K562 (cell line): Measurements from ENCODE around the gene ADAP1. TPM values are rescaled to one million over a fixed set of nuclear protein-coding genes. Genes with fewer than 3 reads are reported as not detected.
A peak's percentile ranks its signal among the peaks of the same experiment; 100 is the strongest.

Experiments
- ATAC-seq: fragments of 200-7000 bp; cut with Tn5 transposase; 3 replicates; pipeline ENCODE4 v1.9.1; 2020; ENCODE audit warnings: moderate library complexity
- BruUV-seq: library from RNA; stranded (reverse); fragments of 400-500 nt; replicated peaks from 2 replicates; lab custom pipeline; 2021; lab: Mats Ljungman, UMichigan
- CTCF ChIA-PET: fragments of 300-600 bp; formaldehyde crosslinking; extraction: SDS; loops from one replicate; lab custom pipeline; 2021; ENCODE audit warnings: low intra/inter-chr PET ratio; lab: Yijun Ruan, JAX
- POLR2A ChIA-PET: fragments of 300-600, 350-650 bp; sonication (Branson Sonifier 250); formaldehyde crosslinking; extraction: SDS; loops from one replicate; lab custom pipeline; 2021; ENCODE audit warnings: antibody characterized with exemption, inconsistent platforms; lab: Yijun Ruan, JAX
- DNase-seq, 4 experiments: peaks; one replicate each; pipeline versions ENCODE4 v3.0.0 to v3.0.0-alpha.2; 2011 to 2018; ENCODE audit warnings: low spot score in 3 of 4, mixed read lengths in 3 of 4; ENCODE audit errors: extremely low read depth in 1 of 4
- FAIRE-seq: peaks from 2 replicates; lab custom pipeline; 2011; peaks lifted over from hg19 to GRCh38; lab: Jason Lieb, UNC
- H2AFZ ChIP-seq: 2 replicates; pipeline ENCODE4 v1.6.0; 2011; ENCODE audit warnings: low read depth, low read length, control low read depth, inconsistent platforms
- H3K27ac ChIP-seq: fragments of 200-600 bp; 3 replicates; pipeline ENCODE4 v1.8.0; 2011; ENCODE audit warnings: low read depth, mild to moderate bottlenecking, control low read depth, inconsistent platforms, low read length, moderate library complexity, mixed read lengths; ENCODE audit errors: extremely low read depth
- H3K27me3 ChIP-seq, 2 experiments: fragments of 300-600 bp in 1 of 2; 2 replicates in 1 of 2; 3 replicates in 1 of 2; pipeline versions ENCODE4 v1.6.0 to v1.8.0; 2011; ENCODE audit warnings: inconsistent platforms in 2 of 2, low read length in 2 of 2, mild to moderate bottlenecking in 1 of 2, mixed read lengths in 1 of 2, moderate library complexity in 1 of 2; ENCODE audit not compliant: control insufficient read depth in 2 of 2, insufficient read depth in 2 of 2
- H3K36me3 ChIP-seq: fragments of 300-600 bp; 3 replicates; pipeline ENCODE4 v1.8.0; 2011; ENCODE audit warnings: mild to moderate bottlenecking, low read length, inconsistent platforms; ENCODE audit not compliant: control insufficient read depth, insufficient read depth
- H3K4me1 ChIP-seq, 2 experiments: fragments of 200-600 bp in 1 of 2; replicated peaks in 1 of 2; 2 replicates in 1 of 2; 3 replicates in 1 of 2; pipeline versions ENCODE4 v1.5.1 to v1.8.0; 2011; ENCODE audit warnings: inconsistent platforms in 2 of 2, low read length in 2 of 2, mild to moderate bottlenecking in 1 of 2, mixed read lengths in 1 of 2, moderate library complexity in 1 of 2; ENCODE audit not compliant: control insufficient read depth in 2 of 2, insufficient read depth in 2 of 2
- H3K4me2 ChIP-seq: 2 replicates; pipeline ENCODE4 v1.6.1; 2011; ENCODE audit warnings: low read length, control low read depth, inconsistent platforms, mixed read lengths; ENCODE audit not compliant: insufficient read depth
- H3K4me3 ChIP-seq: fragments of 200-600 bp; sonication (generic), shearing (Covaris generic); 2 replicates; pipeline ENCODE4 v1.5.1; 2016; ENCODE audit warnings: control low read depth, inconsistent platforms
- H3K79me2 ChIP-seq: fragments of 200-600 bp; 3 replicates; pipeline ENCODE4 v1.8.0; 2011; ENCODE audit warnings: low read length, inconsistent platforms; ENCODE audit not compliant: control insufficient read depth, insufficient read depth
- H3K9ac ChIP-seq, 2 experiments: 2 replicates each; pipeline versions ENCODE4 v1.6.0 to v1.6.1; 2011; ENCODE audit warnings: low read depth in 2 of 2, low read length in 2 of 2, control low read depth in 1 of 2, inconsistent platforms in 1 of 2, mild to moderate bottlenecking in 1 of 2, mixed read lengths in 1 of 2; ENCODE audit not compliant: insufficient read depth in 1 of 2
- H3K9me1 ChIP-seq: one replicate; pipeline ENCODE4 v1.6.0; 2011; ENCODE audit warnings: inconsistent platforms, mild to moderate bottlenecking, low read length, moderate library complexity; ENCODE audit not compliant: control insufficient read depth, insufficient read depth
- H3K9me3 ChIP-seq: replicated peaks from 2 replicates; pipeline ENCODE4 v1.5.1; 2011; ENCODE audit warnings: low read depth, low read length, inconsistent platforms; ENCODE audit not compliant: control insufficient read depth, insufficient read depth
- H4K20me1 ChIP-seq: replicated peaks from 2 replicates; pipeline ENCODE4 v1.6.1; 2011; ENCODE audit warnings: low read length, inconsistent platforms, mixed read lengths; ENCODE audit not compliant: control insufficient read depth, insufficient read depth
- E2F3 ChIP-seq: fragments of 250-450 bp; sonication (Bioruptor Pico); IDR thresholded peaks from 2 replicates; pipeline ENCODE4 v1.4.0; 2020; ENCODE audit warnings: mild to moderate bottlenecking
- EGR1 ChIP-seq: fragments of 450-650 bp; conservative IDR thresholded peaks from 2 replicates; pipeline ENCODE4 v1.6.1; 2017; ENCODE audit warnings: mild to moderate bottlenecking
- HMG20A ChIP-seq: fragments of 450-650 bp; formaldehyde crosslinking; conservative IDR thresholded peaks from 2 replicates; pipeline ENCODE4 v1.4.0; 2020; ENCODE audit warnings: mild to moderate bottlenecking, mixed read lengths
- ILK ChIP-seq: fragments of 450-650 bp; IDR thresholded peaks from 2 replicates; pipeline ENCODE4 v1.6.1; 2016; ENCODE audit warnings: missing genetic modification characterization, low read depth, mild to moderate bottlenecking, missing compliant biosample characterization, moderate library complexity, borderline replicate concordance
- KAT8 ChIP-seq: fragments of 450-650 bp; IDR thresholded peaks from 2 replicates; pipeline ENCODE4 v1.6.1; 2016; ENCODE audit warnings: low read depth, mild to moderate bottlenecking
- MCM7 ChIP-seq, 2 experiments: fragments of 450-650 bp; IDR thresholded peaks; 2 replicates each; pipeline ENCODE4 v1.6.1; 2016 to 2018
- MECOM ChIP-seq: fragments of 250-450 bp; sonication (Bioruptor Pico); IDR thresholded peaks from 2 replicates; pipeline ENCODE4 v1.8.0; 2022; ENCODE audit warnings: inconsistent platforms
- PCBP2 ChIP-seq: fragments of 200-400 bp; formaldehyde crosslinking; IDR thresholded peaks from 2 replicates; pipeline ENCODE4 v1.6.1; 2018; ENCODE audit warnings: low read length, low read depth, mild to moderate bottlenecking, moderate library complexity; ENCODE audit not compliant: poor library complexity, severe bottlenecking
- SIN3B ChIP-seq: fragments of 450-650 bp; IDR thresholded peaks from 2 replicates; pipeline ENCODE4 v1.6.1; 2017; ENCODE audit warnings: low read depth, mild to moderate bottlenecking, moderate library complexity
- TAL1 ChIP-seq: fragments of 450-650 bp; IDR thresholded peaks from 2 replicates; pipeline ENCODE4 v1.6.1; 2016; ENCODE audit warnings: mild to moderate bottlenecking
- TOE1 ChIP-seq, 2 experiments: fragments of 450-650 bp in 1 of 2; sonication (generic) in 1 of 2; formaldehyde crosslinking in 1 of 2; IDR thresholded peaks; 2 replicates each; pipeline versions ENCODE4 v1.7.1 to v1.8.0; 2016 to 2022; ENCODE audit warnings: borderline replicate concordance in 2 of 2, mild to moderate bottlenecking in 2 of 2, antibody characterized with exemption in 1 of 2, inconsistent platforms in 1 of 2, low read depth in 1 of 2, missing genetic modification reagents in 1 of 2, moderate library complexity in 1 of 2
- ZBTB9 ChIP-seq: fragments of 450-650 bp; formaldehyde crosslinking; IDR thresholded peaks from 2 replicates; pipeline ENCODE4 v1.4.0; 2020; ENCODE audit warnings: mild to moderate bottlenecking, moderate library complexity
- ZNF140 ChIP-seq: fragments of 250-450 bp; sonication (Bioruptor Pico); IDR thresholded peaks from 2 replicates; pipeline ENCODE4 v1.8.0; 2021; ENCODE audit warnings: moderate library complexity, mild to moderate bottlenecking, inconsistent platforms
- ZNF146 ChIP-seq: IDR thresholded peaks from one replicate; pipeline ENCODE4 v1.6.1; 2018; ENCODE audit warnings: missing compliant biosample characterization; ENCODE audit not compliant: unreplicated experiment
- ZNF274 ChIP-seq: IDR thresholded peaks from 2 replicates; pipeline ENCODE4 v1.6.1; 2011; ENCODE audit warnings: low read depth, mild to moderate bottlenecking, low read length, moderate library complexity, borderline replicate concordance
- ZNF282 ChIP-seq: sonication (generic); formaldehyde crosslinking; IDR thresholded peaks from 2 replicates; pipeline ENCODE4 v1.8.1; 2023; ENCODE audit warnings: missing genetic modification reagents
- ZNF324 ChIP-seq: fragments of 250-450 bp; sonication (Bioruptor Pico); IDR thresholded peaks from 2 replicates; pipeline ENCODE4 v1.4.0; 2020; ENCODE audit warnings: mild to moderate bottlenecking
- WGBS: fragments of 100-300 bp; shearing (Covaris generic); methylation state at CpG from one replicate; pipeline ENCODE4 v1.1.6; 2016; ENCODE audit warnings: low coverage, mixed read lengths; ENCODE audit not compliant: insufficient coverage; ENCODE audit errors: missing lambda C conversion rate; 5-methylcytosine and 5-hydroxymethylcytosine counted together
- in situ Hi-C: fragments of 300-500 bp; cut with MboI; formaldehyde crosslinking; loops from 4 replicates; pipeline ENCODE4 v1.15.0; 2018; ENCODE audit warnings: inconsistent platforms, mixed read lengths
- intact Hi-C: fragments of 100-400 bp; cut with micrococcal nuclease; formaldehyde crosslinking; loops from 2 replicates; pipeline ENCODE4 v1.14.2; 2022
- polyA plus RNA-seq, 8 experiments: library from polyadenylated mRNA; depleted of rRNA in 4 of 8; stranded (reverse) in 5 of 8; unstranded in 3 of 8; fragments of >200 nt; fragmentation: Nextera tagmentation in 2 of 8; fragmentation: Illumina TruSeq in 1 of 8; extraction: Ambion mirVana in 2 of 8; extraction: Trizol in 1 of 8; gene quantifications; 2 replicates each; pipeline versions ENCODE4 v1.2.1 to v1.2.3, GENCODE V29; 2011 to 2014; ENCODE audit warnings: inconsistent platforms in 1 of 8, missing spikeins in 1 of 8
- total RNA-seq, 7 experiments: library from RNA; depleted of rRNA in 6 of 7; stranded (reverse); fragments of >200 nt in 6 of 7; fragmentation: Illumina TruSeq in 2 of 7; extraction: Trizol in 2 of 7; gene quantifications; 2 replicates each; pipeline versions ENCODE4 v1.2.1 to v1.2.3, GENCODE V29; 2011 to 2021; ENCODE audit warnings: low replicate concordance in 1 of 7
- TF ChIP-seq, protein P1 (sequence below): fragments of 450-650 bp; conservative IDR thresholded peaks from 2 replicates; pipeline ENCODE4 v1.6.1; 2016; ENCODE audit warnings: missing genetic modification characterization, low read depth, mild to moderate bottlenecking, missing compliant biosample characterization, moderate library complexity
- TF ChIP-seq, protein P2 (sequence below), 2 experiments: fragments of 450-650 bp; IDR thresholded peaks; 2 replicates each; pipeline ENCODE4 v1.6.1; 2016

ADAP1 gene
- total and polyA plus RNA-seq, 9 of the 15 experiments (the other 6 are each of a cell fraction or from before 2014, with no cell fraction given): 0.27 to 1.4 (median 0.52) TPM; not detected in 3

GRCh38 chr7:926061-927030 is 28.1 kb downstream of the ADAP1 start:
- Histone ChIP-seq H3K4me2 (no peak overlapping the region), H3K9me3 (no peaks in the 10 kb centered on the region), H3K27me3 (peaks cover 0 to 31% of the 10 kb centered on the region in 2 experiments; a peak in 3 of 5 replicates), H3K9me1 (no peaks in the 10 kb centered on the region), H3K4me3 (no peak overlapping the region), H4K20me1 (no peaks in the 10 kb centered on the region), H3K36me3 (no peaks in the 10 kb centered on the region), H2AFZ (no peak overlapping the region; the same call in 1 of the 2 replicates), H3K4me1 (peaks cover 10 to 52% of the 10 kb centered on the region in 2 experiments), H3K9ac (peak overlapping the region in 1 of 2 experiments; percentile 35; a peak in 2 of 4 replicates), H3K79me2 (no peaks in the 10 kb centered on the region), H3K27ac (no peak overlapping the region)
- no peak for ATAC-seq
- CTCF ChIA-PET: no interaction called here
- POLR2A ChIA-PET: no interaction called here
- in situ Hi-C loops: no loop called here
- WGBS: 28% methylated on average over 25 of the region's 47 CpGs
- FAIRE-seq: no peak
- intact Hi-C loops: no loop called here
- DNase-seq: no peak
- no TSS peak for BruUV-seq
- TF ChIP-seq HMG20A (no peak), TOE1 (IDR thresholded peaks at IDR 0.05; ENCODE audit: borderline replicate concordance) (no peak), TOE1 (CRISPR knock-in tag; IDR thresholded peaks at IDR 0.05; ENCODE audit: borderline replicate concordance, low read depth) (no peak), EGR1 (no peak), ILK (tag) (no peak), ZNF146 (CRISPR knock-in tag) (no peak), SIN3B (no peak), ZNF282 (CRISPR knock-in tag) (no peak), ZBTB9 (CRISPR knock-in tag) (no peak), KAT8 (no peak), ZNF274 (no peak), E2F3 (CRISPR knock-in tag) (no peak), MCM7 (IDR thresholded peaks at IDR 0.05) (no peak), ZNF324 (CRISPR knock-in tag) (no peak), TAL1 (no peak), ZNF140 (CRISPR knock-in tag) (no peak), PCBP2 (no peak), MECOM (no peak)
- TF ChIP-seq, protein P1, sequence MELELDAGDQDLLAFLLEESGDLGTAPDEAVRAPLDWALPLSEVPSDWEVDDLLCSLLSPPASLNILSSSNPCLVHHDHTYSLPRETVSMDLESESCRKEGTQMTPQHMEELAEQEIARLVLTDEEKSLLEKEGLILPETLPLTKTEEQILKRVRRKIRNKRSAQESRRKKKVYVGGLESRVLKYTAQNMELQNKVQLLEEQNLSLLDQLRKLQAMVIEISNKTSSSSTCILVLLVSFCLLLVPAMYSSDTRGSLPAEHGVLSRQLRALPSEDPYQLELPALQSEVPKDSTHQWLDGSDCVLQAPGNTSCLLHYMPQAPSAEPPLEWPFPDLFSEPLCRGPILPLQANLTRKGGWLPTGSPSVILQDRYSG: no peak
- TF ChIP-seq, protein P2, sequence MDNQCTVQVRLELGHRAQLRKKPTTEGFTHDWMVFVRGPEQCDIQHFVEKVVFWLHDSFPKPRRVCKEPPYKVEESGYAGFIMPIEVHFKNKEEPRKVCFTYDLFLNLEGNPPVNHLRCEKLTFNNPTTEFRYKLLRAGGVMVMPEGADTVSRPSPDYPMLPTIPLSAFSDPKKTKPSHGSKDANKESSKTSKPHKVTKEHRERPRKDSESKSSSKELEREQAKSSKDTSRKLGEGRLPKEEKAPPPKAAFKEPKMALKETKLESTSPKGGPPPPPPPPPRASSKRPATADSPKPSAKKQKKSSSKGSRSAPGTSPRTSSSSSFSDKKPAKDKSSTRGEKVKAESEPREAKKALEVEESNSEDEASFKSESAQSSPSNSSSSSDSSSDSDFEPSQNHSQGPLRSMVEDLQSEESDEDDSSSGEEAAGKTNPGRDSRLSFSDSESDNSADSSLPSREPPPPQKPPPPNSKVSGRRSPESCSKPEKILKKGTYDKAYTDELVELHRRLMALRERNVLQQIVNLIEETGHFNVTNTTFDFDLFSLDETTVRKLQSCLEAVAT (IDR thresholded peaks at IDR 0.05): no peak
